Panc1 (cell line): ENCODE data around the gene M6PR. TPM values are rescaled to one million over a fixed set of nuclear protein-coding genes. Genes with fewer than 3 reads are reported as not detected.
"Not testable (repeated sequence)": the region's sequence is repeated elsewhere in the genome, so short reads cannot be mapped to it uniquely, and the experiment has no call there.

Source experiments
- ATAC-seq: fragments of 200-7000 bp; cut with Tn5 transposase; 2 replicates; pipeline ENCODE4 v1.9.1; 2020; ENCODE audit warnings: mild to moderate bottlenecking, moderate library complexity
- BruUV-seq: library from RNA; stranded (reverse); fragments of 400-500 nt; replicated peaks from 2 replicates; lab custom pipeline; 2021; lab: Mats Ljungman, UMichigan
- CTCF ChIA-PET: fragments of 300-600 bp; sonication (Branson Sonifier 250); formaldehyde crosslinking; loops from one replicate; lab custom pipeline; 2022; ENCODE audit warnings: antibody characterized with exemption; lab: Charles Lee
- POLR2A ChIA-PET: fragments of 300-600 bp; sonication (Branson Sonifier 250); formaldehyde crosslinking; loops from one replicate; lab custom pipeline; 2022; ENCODE audit warnings: antibody characterized with exemption; lab: Charles Lee
- DNase-seq: peaks from one replicate; pipeline ENCODE4 v3.0.0-alpha.2; 2010; ENCODE audit warnings: low read depth, low spot score
- H3K27ac ChIP-seq: 2 replicates; pipeline ENCODE4 v1.5.1; 2011; ENCODE audit warnings: mild to moderate bottlenecking, low read length, inconsistent platforms
- H3K27me3 ChIP-seq: fragments of 200-500 bp; sonication (Bioruptor generic); 2 replicates; pipeline ENCODE4 v1.6.0; 2014; ENCODE audit warnings: low read length, inconsistent platforms; ENCODE audit not compliant: control insufficient read depth, insufficient read depth
- H3K36me3 ChIP-seq: fragments of 200-500 bp; sonication (Bioruptor generic); 2 replicates; pipeline ENCODE4 v1.5.1; 2014; ENCODE audit warnings: inconsistent platforms, mild to moderate bottlenecking, low read length, moderate library complexity; ENCODE audit not compliant: control insufficient read depth, insufficient read depth
- H3K4me1 ChIP-seq: 2 replicates; pipeline ENCODE4 v1.5.1; 2011; ENCODE audit warnings: inconsistent platforms, mild to moderate bottlenecking, low read length, moderate library complexity; ENCODE audit not compliant: control insufficient read depth, insufficient read depth
- H3K4me3 ChIP-seq, 2 experiments: 2 replicates each; pipeline ENCODE4 v1.5.1; 2011 to 2012; ENCODE audit warnings: low read depth in 2 of 2, low read length in 2 of 2, mild to moderate bottlenecking in 2 of 2, inconsistent platforms in 1 of 2, moderate library complexity in 1 of 2
- H3K9me3 ChIP-seq: fragments of 200-500 bp; sonication (Bioruptor generic); 2 replicates; pipeline ENCODE4 v1.5.1; 2014; ENCODE audit warnings: low read depth, mild to moderate bottlenecking, inconsistent platforms, low read length, moderate library complexity; ENCODE audit not compliant: control insufficient read depth, insufficient read depth
- POLR2AphosphoS5 ChIP-seq: IDR thresholded peaks from 2 replicates; pipeline ENCODE4 v1.6.1; 2012; ENCODE audit warnings: mild to moderate bottlenecking, low read depth, low read length, moderate library complexity
- REST ChIP-seq, 2 experiments: IDR thresholded peaks; 2 replicates each; pipeline ENCODE4 v1.6.1; 2011 to 2012; ENCODE audit warnings: low read depth in 2 of 2, control low read depth in 1 of 2, low read length in 1 of 2, mild to moderate bottlenecking in 1 of 2, moderate library complexity in 1 of 2; ENCODE audit not compliant: insufficient read depth in 1 of 2
- SIN3A ChIP-seq: IDR thresholded peaks from 2 replicates; pipeline ENCODE4 v1.6.1; 2012; ENCODE audit warnings: low read depth, mild to moderate bottlenecking, low read length, moderate library complexity, borderline replicate concordance; ENCODE audit not compliant: insufficient read depth
- TCF7L2 ChIP-seq: IDR thresholded peaks from 2 replicates; pipeline ENCODE4 v1.6.1; 2011; ENCODE audit warnings: mild to moderate bottlenecking, low read depth, low read length, inconsistent platforms
- in situ Hi-C: cut with HindIII; loops from 2 replicates; pipeline ENCODE4 v1.10.0; 2016; ENCODE audit warnings: low sequenced_read_pairs, low pct_unique_long_range_greater_than_20kb
- intact Hi-C: fragments of 100-400 bp; cut with micrococcal nuclease; formaldehyde crosslinking; loops from one replicate; pipeline ENCODE4 v1.10.0; 2022; ENCODE audit not compliant: unreplicated experiment
- total RNA-seq: library from RNA; stranded (reverse); gene quantifications from one replicate; pipeline ENCODE4 v1.2.1, GENCODE V29; 2021; ENCODE audit not compliant: unreplicated experiment
- TF ChIP-seq, protein P1 (sequence below): fragments of 450-650 bp; IDR thresholded peaks from 2 replicates; pipeline ENCODE4 v1.5.1; 2017; ENCODE audit warnings: mild to moderate bottlenecking

Gene M6PR
- total RNA-seq, 1 experiment from 2014 or later, result 161 TPM

DNA sequence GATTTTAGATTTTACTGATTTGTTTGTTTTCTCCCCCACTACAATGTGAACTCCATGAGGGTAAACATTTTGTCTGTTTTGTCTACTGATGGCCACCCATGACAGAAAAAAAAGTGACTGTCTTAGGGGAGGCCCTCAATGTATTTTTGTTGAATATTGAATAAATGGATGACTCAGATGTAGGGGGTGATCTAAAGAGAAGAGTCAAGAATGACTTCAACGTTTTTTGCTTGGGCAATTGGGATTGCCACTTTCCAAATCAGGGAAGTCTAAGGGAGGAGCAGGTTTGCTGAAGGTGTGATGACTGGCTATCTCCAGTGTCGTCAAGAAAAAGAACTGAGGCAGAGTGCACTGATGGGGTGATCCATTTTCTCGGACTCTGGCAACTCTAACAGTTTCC lies 45.8 kb downstream of the M6PR start:
- BruUV-seq, result no TSS peak
- Histone ChIP-seq H3K27ac (no peak overlapping the region), H3K9me3 (no peaks in the 10 kb centered on the region), H3K36me3 (no peaks in the 10 kb centered on the region), H3K4me1 (no peaks in the 10 kb centered on the region), H3K4me3 (no peak overlapping the region), H3K27me3 (no peaks in the 10 kb centered on the region)
- TF ChIP-seq, protein P1, sequence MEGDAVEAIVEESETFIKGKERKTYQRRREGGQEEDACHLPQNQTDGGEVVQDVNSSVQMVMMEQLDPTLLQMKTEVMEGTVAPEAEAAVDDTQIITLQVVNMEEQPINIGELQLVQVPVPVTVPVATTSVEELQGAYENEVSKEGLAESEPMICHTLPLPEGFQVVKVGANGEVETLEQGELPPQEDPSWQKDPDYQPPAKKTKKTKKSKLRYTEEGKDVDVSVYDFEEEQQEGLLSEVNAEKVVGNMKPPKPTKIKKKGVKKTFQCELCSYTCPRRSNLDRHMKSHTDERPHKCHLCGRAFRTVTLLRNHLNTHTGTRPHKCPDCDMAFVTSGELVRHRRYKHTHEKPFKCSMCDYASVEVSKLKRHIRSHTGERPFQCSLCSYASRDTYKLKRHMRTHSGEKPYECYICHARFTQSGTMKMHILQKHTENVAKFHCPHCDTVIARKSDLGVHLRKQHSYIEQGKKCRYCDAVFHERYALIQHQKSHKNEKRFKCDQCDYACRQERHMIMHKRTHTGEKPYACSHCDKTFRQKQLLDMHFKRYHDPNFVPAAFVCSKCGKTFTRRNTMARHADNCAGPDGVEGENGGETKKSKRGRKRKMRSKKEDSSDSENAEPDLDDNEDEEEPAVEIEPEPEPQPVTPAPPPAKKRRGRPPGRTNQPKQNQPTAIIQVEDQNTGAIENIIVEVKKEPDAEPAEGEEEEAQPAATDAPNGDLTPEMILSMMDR, result no peak
- TF ChIP-seq SIN3A (no peak), POLR2AphosphoS5 (no peak), TCF7L2 (no peak), REST (IDR thresholded peaks at IDR 0.05; ENCODE audit: insufficient read depth in 1 of 2, low read depth in 2 of 2, low read length in 1 of 2) (no peak)
- POLR2A ChIA-PET, result no interaction called here
- in situ Hi-C loops (no loop called here), intact Hi-C loops (no loop called here)
- no peak for DNase-seq
- CTCF ChIA-PET, result no interaction called here
- ATAC-seq, result no peak

GRCh38 chr12:8902703-8903102 lies 46.7 kb downstream of the M6PR start:
- H3K4me3 ChIP-seq, in situ Hi-C loops, intact Hi-C loops, H3K4me1 ChIP-seq, CTCF ChIA-PET, DNase-seq, H3K9me3 ChIP-seq, ATAC-seq, H3K27ac ChIP-seq, POLR2A ChIA-PET, H3K27me3 ChIP-seq, H3K36me3 ChIP-seq, BruUV-seq: not testable (repeated sequence)

DNA sequence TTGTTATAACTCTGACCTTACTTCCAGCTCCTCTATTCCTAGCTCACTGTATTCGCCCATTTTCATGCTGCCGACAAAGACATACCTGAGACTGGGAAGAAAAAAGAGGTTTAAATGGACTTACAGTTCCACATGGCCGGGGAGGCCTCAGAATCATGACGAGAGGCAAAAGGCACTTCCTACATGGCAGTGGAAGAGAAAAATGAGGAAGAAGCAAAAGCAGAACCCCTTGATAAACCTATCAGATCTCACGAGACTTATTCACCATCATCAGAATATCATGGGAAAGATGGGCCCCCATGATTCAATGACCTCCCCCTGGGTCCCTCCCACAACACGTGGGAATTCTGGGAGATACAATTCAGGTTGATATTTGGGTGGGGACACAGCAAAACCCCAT lies 49.6 kb downstream of the M6PR start:
- Histone ChIP-seq H3K27ac (no peak overlapping the region), H3K4me3 (no peak overlapping the region), H3K4me1 (no peaks in the 10 kb centered on the region), H3K27me3 (no peaks in the 10 kb centered on the region), H3K36me3 (no peaks in the 10 kb centered on the region), H3K9me3 (no peaks in the 10 kb centered on the region)
- DNase-seq, result no peak
- ATAC-seq, result no peak
- ChIA-PET POLR2A (no interaction called here), CTCF (no interaction called here)
- intact Hi-C loops, result loop anchor here (10.0 kb wide), 1 partner anchor 115 kb away; no protein-coding TSS in a partner anchor
- in situ Hi-C loops, result no loop called here
- BruUV-seq, result no TSS peak
- no peak for TF ChIP-seq REST (IDR thresholded peaks at IDR 0.05; ENCODE audit: insufficient read depth in 1 of 2, low read depth in 2 of 2, low read length in 1 of 2)
- no peak for TF ChIP-seq TCF7L2
- TF ChIP-seq SIN3A, result no peak
